Measurements from ENCODE around the gene ATMIN.
A peak's percentile ranks its signal among the peaks of the same experiment; 100 is the strongest.

ATMIN gene

DNA sequence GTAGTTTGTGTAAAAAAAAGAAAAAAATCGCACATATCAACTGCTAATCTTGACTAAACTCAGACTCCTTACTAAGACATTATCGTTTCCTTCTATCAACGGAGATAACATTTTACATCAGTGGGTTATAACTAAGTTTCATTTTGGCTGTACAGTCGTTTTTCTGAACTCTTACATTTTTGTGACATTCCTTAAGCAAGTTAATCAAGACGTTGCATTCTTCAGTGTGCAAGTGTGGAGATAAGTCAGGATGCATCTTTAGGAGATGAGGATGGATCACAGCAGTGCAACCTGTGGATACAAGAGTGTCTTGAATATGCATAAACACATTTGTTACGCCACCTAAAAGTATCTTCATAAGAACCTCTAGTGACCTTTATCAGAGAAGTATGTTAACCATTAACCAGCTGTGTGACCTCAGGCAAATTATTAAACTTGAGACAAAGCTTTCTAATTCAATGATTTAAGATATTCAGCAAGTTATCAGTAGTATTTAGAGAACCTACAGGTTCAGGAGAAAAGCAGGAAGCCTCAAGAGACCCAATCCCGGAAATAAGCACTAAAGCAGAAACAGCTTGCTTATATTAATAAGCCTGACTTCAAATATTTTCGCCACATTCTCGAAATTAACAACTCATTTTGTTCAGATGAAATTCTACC lies 38.4 kb upstream of the ATMIN start:
- TF ChIP-seq, protein P1, sequence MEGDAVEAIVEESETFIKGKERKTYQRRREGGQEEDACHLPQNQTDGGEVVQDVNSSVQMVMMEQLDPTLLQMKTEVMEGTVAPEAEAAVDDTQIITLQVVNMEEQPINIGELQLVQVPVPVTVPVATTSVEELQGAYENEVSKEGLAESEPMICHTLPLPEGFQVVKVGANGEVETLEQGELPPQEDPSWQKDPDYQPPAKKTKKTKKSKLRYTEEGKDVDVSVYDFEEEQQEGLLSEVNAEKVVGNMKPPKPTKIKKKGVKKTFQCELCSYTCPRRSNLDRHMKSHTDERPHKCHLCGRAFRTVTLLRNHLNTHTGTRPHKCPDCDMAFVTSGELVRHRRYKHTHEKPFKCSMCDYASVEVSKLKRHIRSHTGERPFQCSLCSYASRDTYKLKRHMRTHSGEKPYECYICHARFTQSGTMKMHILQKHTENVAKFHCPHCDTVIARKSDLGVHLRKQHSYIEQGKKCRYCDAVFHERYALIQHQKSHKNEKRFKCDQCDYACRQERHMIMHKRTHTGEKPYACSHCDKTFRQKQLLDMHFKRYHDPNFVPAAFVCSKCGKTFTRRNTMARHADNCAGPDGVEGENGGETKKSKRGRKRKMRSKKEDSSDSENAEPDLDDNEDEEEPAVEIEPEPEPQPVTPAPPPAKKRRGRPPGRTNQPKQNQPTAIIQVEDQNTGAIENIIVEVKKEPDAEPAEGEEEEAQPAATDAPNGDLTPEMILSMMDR (IDR thresholded peaks at IDR 0.05; ENCODE audit: control insufficient read depth, insufficient read depth, low read depth, low read length, missing control alignments), result no peak
- DNase-seq (ENCODE audit: low read depth), result no peak
- H3K4me3 ChIP-seq (ENCODE audit: control insufficient read depth, low read depth, low read length), result no peak overlapping the region

- no peak overlapping the region for H3K4me3 ChIP-seq (ENCODE audit: control insufficient read depth, low read depth, low read length)
- no peak for DNase-seq (ENCODE audit: low read depth)
- TF ChIP-seq, protein P1 (IDR thresholded peaks at IDR 0.05; ENCODE audit: control insufficient read depth, insufficient read depth, low read depth, low read length, missing control alignments), result no peak
Observed at GRCh38 chr16:80997964-80998620, 37.5 kb upstream of the ATMIN start.

DNA sequence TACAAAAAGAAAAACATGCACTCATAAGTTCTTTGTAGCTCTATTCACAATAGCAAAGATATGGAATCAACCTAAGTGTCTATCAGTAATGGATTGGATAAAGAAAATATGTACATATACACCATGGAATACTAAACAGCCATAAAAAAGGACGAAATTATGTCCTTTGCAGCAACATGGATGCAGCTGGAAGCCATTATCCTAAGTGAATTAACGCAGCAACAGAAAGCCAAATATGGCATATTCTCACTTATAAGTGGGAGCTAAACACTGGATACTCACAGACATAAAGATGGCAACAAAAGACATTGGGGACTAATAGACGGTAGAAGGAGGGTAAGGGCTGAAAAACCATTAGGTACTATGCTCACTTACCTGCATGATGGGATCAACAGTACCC lies 34.8 kb upstream of the ATMIN start:
- no peak for DNase-seq (ENCODE audit: low read depth)
- H3K4me3 ChIP-seq (ENCODE audit: control insufficient read depth, low read depth, low read length), result no peak overlapping the region
- TF ChIP-seq, protein P1 (IDR thresholded peaks at IDR 0.05; ENCODE audit: control insufficient read depth, insufficient read depth, low read depth, low read length, missing control alignments), result no peak

- TF ChIP-seq, protein P1 (IDR thresholded peaks at IDR 0.05; ENCODE audit: control insufficient read depth, insufficient read depth, low read depth, low read length, missing control alignments), result no peak
- H3K4me3 ChIP-seq (ENCODE audit: control insufficient read depth, low read depth, low read length), result no peak overlapping the region
Observed at GRCh38 chr16:81001330-81001729, 34.3 kb upstream of the ATMIN start.

GRCh38 chr16:81003064-81003463 lies 32.6 kb upstream of the ATMIN start:
- no peak overlapping the region for H3K4me3 ChIP-seq (ENCODE audit: control insufficient read depth, low read depth, low read length)
- TF ChIP-seq, protein P1 (IDR thresholded peaks at IDR 0.05; ENCODE audit: control insufficient read depth, insufficient read depth, low read depth, low read length, missing control alignments), result no peak
- DNase-seq (ENCODE audit: low read depth), result no peak

More at GRCh38 chr16:81001330-81001729, 34.3 kb upstream of the ATMIN start:
- no peak for DNase-seq (ENCODE audit: low read depth)

GRCh38 chr16:81003610-81004460 lies 31.8 kb upstream of the ATMIN start:
- peak overlapping the region; percentile 2 for H3K4me3 ChIP-seq (ENCODE audit: control insufficient read depth, low read depth, low read length)
- TF ChIP-seq, protein P1 (IDR thresholded peaks at IDR 0.05; ENCODE audit: control insufficient read depth, insufficient read depth, low read depth, low read length, missing control alignments), result no peak

More at GRCh38 chr16:81003610-81004460, 31.8 kb upstream of the ATMIN start:
- peak; percentile 28 for DNase-seq (ENCODE audit: low read depth)
